Right atrium auricular region (tissue), 2 donors: ENCODE results near the gene MCTP2. TPM values are rescaled to one million over a fixed set of nuclear protein-coding genes. Genes with fewer than 3 reads are reported as not detected.

ENCODE experiments used
- DNase-seq: peaks from one replicate; pipeline ENCODE4 v3.0.0-alpha.2; 2019; ENCODE audit warnings: low spot score
- H3K27ac ChIP-seq, 2 donors: fragments of 200-600 bp; sonication (generic); 1 replicate in 1 of 2; 2 replicates in 1 of 2; pipeline ENCODE4 v1.5.1; 2016 to 2019
- H3K27me3 ChIP-seq, 2 donors: fragments of 200-600 bp; sonication (generic); one replicate each; pipeline versions ENCODE4 v1.5.1 to v1.6.0; 2017 to 2019
- H3K36me3 ChIP-seq: fragments of 200-600 bp; sonication (generic); one replicate; pipeline ENCODE4 v1.5.1; 2016
- H3K4me1 ChIP-seq, 2 donors: fragments of 200-600 bp; sonication (generic); one replicate each; pipeline versions ENCODE4 v1.5.1 to v1.6.0; 2017 to 2019
- H3K4me3 ChIP-seq, 2 donors: fragments of 200-600 bp; sonication (generic); 1 replicate in 1 of 2; 2 replicates in 1 of 2; pipeline ENCODE4 v1.5.1; 2017 to 2019; ENCODE audit warnings: mild to moderate bottlenecking in 1 of 2, moderate library complexity in 1 of 2
- H3K9me3 ChIP-seq, 2 donors: fragments of 200-600 bp; sonication (generic); one replicate each; pipeline ENCODE4 v1.5.1; 2019
- total RNA-seq, 2 donors: library from RNA; depleted of rRNA; stranded (reverse); fragments of >200 nt; gene quantifications; one replicate each; pipeline ENCODE4 v1.1.0, GENCODE V29; 2016
- TF ChIP-seq, protein P1 (sequence below), 2 donors: fragments of 200-600 bp; sonication (generic); IDR thresholded peaks; one replicate each; pipeline ENCODE4 v1.5.1; 2019; ENCODE audit warnings: antibody characterized with exemption in 2 of 2

MCTP2 gene
- total RNA-seq, 2 donors from 2014 or later, result 2.0 to 5.6 TPM

DNA sequence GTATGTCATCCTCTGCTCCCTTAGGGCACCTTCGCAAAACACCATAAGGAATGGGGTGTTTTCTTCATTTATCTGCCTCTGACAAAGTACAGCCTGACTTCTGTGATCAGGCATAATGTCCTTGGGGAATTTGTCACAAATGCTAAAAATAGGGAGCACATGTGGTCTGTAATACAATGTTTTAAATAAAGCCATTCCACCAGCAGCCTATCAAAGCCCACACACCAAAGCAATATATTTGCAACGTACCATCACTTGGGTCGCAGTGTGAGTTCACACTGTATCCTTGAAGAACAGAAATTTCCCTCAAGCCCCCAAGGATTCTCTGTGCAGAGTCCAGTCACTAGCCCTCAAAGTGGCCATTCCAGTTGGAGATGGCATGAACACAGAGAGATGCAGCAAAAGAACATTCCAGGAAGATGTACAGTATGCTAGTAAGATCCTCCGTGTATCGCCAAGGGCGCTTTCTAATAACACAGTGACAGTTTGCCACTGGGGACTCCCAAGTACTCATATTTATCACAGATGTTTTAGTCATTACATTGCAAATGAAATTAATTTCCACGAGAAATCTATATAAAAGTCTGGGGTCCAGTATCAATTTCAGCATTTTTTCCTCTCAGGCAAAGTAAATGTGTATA is 246.7 kb downstream of the MCTP2 start:
- no peak for DNase-seq
- no peaks in the 10 kb centered on the region for H3K4me1 ChIP-seq
- H3K4me3 ChIP-seq, result no peak overlapping the region
- H3K9me3 ChIP-seq, result no peaks in the 10 kb centered on the region
- no peaks in the 10 kb centered on the region for H3K36me3 ChIP-seq
- TF ChIP-seq, protein P1, sequence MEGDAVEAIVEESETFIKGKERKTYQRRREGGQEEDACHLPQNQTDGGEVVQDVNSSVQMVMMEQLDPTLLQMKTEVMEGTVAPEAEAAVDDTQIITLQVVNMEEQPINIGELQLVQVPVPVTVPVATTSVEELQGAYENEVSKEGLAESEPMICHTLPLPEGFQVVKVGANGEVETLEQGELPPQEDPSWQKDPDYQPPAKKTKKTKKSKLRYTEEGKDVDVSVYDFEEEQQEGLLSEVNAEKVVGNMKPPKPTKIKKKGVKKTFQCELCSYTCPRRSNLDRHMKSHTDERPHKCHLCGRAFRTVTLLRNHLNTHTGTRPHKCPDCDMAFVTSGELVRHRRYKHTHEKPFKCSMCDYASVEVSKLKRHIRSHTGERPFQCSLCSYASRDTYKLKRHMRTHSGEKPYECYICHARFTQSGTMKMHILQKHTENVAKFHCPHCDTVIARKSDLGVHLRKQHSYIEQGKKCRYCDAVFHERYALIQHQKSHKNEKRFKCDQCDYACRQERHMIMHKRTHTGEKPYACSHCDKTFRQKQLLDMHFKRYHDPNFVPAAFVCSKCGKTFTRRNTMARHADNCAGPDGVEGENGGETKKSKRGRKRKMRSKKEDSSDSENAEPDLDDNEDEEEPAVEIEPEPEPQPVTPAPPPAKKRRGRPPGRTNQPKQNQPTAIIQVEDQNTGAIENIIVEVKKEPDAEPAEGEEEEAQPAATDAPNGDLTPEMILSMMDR (IDR thresholded peaks at IDR 0.05), result no peak
- H3K27me3 ChIP-seq, result no peaks in the 10 kb centered on the region
- H3K27ac ChIP-seq, result no peak overlapping the region

DNA sequence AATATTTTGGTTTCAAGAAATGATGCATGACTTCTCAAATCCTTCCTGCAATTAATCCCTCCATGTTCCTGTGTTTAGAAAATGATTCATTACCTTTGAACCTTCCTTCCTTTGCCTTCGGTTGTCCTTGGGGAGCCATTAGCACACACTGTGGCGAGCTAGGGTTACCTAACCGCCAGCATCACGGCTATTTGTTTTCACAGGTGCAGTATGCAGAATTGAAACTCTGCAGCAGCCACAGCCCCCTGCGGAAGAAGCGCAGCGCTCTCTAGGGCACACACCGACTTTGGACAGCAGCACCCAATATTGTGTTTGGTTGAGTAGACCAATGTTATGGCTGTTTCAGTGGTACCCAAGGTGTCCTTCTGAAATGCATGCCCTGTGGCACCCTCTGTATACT is 247.4 kb downstream of the MCTP2 start:
- no peak overlapping the region for H3K27ac ChIP-seq
- TF ChIP-seq, protein P1 (IDR thresholded peaks at IDR 0.05), result no peak
- H3K4me3 ChIP-seq, result no peak overlapping the region
- no peaks in the 10 kb centered on the region for H3K36me3 ChIP-seq
- H3K4me1 ChIP-seq, result no peaks in the 10 kb centered on the region
- no peaks in the 10 kb centered on the region for H3K9me3 ChIP-seq
- no peaks in the 10 kb centered on the region for H3K27me3 ChIP-seq
- no peak for DNase-seq

- Histone ChIP-seq H3K4me3 (no peak overlapping the region), H3K4me1 (no peaks in the 10 kb centered on the region), H3K27ac (no peak overlapping the region), H3K9me3 (no peaks in the 10 kb centered on the region), H3K36me3 (no peaks in the 10 kb centered on the region), H3K27me3 (no peaks in the 10 kb centered on the region)
- TF ChIP-seq, protein P1 (IDR thresholded peaks at IDR 0.05), result no peak
- no peak for DNase-seq
These were observed 249.0 kb downstream of the MCTP2 start for GRCh38 chr15:94480289-94480834.

DNA sequence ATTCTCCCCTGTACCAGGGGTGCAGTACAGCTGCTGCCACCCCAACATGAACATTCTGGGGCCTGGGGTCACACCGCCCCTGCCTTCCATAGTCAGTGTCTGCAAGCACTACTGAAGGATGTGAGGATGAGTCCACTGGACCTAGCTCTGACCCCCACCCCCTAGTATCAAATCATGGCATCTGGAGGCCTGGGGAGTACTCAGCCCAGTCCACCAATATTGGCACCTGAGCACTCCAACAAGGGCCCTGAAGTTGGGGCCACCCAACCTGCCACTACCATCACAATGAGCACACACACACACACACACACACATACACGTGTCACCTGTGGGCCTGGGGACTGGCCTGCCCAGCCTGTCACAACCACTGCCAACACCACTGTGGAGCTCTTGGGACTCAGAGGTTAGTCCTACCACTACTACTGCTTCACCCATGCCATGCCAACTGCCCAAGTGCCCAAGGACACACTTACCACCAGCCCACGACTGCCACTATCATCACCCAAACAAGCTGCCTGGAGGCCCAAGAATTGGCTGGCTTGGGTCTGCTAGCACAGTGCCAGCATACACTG is 253.9 kb downstream of the MCTP2 start:
- Histone ChIP-seq H3K36me3 (no peaks in the 10 kb centered on the region), H3K27ac (no peak overlapping the region), H3K4me1 (no peaks in the 10 kb centered on the region), H3K4me3 (no peak overlapping the region), H3K9me3 (no peaks in the 10 kb centered on the region), H3K27me3 (no peaks in the 10 kb centered on the region)
- DNase-seq, result no peak
- TF ChIP-seq, protein P1 (IDR thresholded peaks at IDR 0.05), result no peak

DNA sequence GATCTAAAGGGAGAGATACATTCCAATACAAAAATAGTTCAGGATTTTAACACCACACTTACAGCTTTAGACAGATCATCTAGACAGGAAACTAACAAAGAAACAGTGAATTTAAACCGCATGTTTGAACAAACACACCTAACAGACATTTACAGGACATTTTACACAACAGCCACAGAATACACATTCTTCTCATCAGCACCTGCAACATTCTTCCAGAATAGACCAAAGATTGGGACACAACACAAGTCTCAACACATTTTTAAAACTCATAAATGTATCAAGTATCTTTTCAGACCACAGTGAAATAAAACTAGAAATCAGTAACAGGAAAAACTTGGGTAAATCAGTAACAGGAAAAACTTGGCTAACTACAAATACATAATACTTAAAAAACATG is 256.3 kb downstream of the MCTP2 start:
- Histone ChIP-seq H3K4me3 (no peak overlapping the region), H3K9me3 (no peaks in the 10 kb centered on the region), H3K27me3 (no peaks in the 10 kb centered on the region), H3K4me1 (no peaks in the 10 kb centered on the region), H3K27ac (no peak overlapping the region), H3K36me3 (no peaks in the 10 kb centered on the region)
- TF ChIP-seq, protein P1 (IDR thresholded peaks at IDR 0.05), result no peak
- DNase-seq, result no peak
